Stimulated activated CD8-positive, alpha-beta memory T cell treated with anti-CD3 and anti-CD28 coated beads, Interleukin-7, amount 100 ng/mL, for 24 hours (primary cell): ENCODE results near the gene ZBTB7A.

ENCODE experiments used
- DNase-seq: peaks from one replicate; pipeline ENCODE4 v3.0.0-alpha.2; 2020; ENCODE audit warnings: low read depth

ZBTB7A gene

DNA sequence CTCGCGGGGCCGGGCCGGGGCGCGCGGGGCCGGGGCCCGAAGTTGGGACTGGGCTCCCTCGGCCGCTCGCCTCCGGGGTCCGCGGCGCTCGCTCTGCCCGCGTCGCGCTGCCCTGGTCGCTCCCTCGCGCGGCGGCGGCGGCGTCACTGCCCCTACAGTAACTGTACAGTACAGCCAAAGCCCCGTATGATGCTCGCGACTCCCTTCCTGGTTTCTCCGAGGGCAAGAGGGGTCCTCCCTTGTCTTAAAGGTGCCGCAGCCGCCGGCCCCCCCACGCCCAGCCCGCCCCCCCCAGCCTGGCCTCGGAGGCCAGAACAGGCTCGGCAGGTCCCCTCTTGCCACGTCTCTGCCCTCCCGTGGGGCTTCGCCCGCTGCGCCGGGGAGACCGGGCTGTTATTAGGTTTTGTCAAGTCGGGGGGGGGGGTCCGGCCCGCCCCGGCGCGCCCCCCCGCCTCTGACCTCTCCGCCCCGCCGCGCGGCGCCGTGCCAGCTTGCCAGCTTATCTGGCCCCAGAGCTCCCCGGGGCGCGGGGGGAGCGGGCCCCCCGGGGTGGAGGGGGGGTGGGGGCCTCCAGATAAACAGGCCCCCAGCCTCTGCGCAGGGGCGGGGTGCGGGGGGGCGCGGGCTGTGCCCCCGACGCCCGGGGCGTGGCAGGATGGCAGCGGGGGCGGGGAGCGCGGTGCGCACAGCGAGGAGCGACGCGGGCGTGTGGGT, at the start of gene ZBTB7A:
Gene ZBTB7A (minus strand): TSS at position 218 of the 714 bp plus-strand sequence. CDS start 11,667 bp downstream, outside the sequence.
- no peak for DNase-seq

- DNase-seq: no peak
Observed at GRCh38 chr19:4115818-4116385, 49.2 kb upstream of the ZBTB7A start.

DNA sequence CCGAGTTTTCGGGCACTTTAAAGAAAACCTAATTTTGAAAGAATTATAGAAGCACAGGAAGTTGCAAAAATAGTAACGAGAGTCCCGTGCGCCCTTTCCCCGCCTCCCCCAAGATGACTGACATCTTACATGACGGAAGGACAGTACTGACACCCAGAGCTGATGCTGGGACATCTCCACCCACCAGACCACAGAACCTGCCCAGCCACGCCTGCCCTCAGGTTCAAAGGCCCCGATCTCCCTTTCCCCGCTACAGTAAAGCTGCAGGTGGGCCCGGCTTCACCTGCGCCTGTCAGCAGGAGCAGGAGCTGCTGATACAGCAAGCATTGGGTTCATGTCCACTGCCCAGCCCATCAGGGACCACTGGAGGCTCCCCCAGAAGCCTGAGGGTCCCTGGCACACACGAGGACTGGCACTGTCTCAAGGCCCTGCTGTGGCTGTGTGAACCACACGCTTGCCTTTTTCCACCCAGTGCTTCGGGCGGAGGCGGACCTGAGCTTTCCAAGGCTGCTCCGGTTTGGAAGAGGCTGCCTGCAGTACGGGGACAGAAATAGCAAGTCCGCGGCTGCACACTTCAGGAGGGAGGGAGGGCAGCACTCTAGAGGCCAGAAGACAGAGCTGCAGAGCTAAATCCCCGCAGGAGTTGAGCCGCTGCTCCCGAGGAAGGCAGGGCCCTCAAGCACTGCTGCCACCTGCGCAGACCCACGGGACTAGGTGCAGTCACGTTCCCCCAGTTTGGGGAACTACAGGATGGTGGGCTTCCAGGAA, 48.5 kb upstream of the ZBTB7A start:
- no peak for DNase-seq

- no peak for DNase-seq
Observed at GRCh38 chr19:4114181-4114580, 47.5 kb upstream of the ZBTB7A start.

DNA sequence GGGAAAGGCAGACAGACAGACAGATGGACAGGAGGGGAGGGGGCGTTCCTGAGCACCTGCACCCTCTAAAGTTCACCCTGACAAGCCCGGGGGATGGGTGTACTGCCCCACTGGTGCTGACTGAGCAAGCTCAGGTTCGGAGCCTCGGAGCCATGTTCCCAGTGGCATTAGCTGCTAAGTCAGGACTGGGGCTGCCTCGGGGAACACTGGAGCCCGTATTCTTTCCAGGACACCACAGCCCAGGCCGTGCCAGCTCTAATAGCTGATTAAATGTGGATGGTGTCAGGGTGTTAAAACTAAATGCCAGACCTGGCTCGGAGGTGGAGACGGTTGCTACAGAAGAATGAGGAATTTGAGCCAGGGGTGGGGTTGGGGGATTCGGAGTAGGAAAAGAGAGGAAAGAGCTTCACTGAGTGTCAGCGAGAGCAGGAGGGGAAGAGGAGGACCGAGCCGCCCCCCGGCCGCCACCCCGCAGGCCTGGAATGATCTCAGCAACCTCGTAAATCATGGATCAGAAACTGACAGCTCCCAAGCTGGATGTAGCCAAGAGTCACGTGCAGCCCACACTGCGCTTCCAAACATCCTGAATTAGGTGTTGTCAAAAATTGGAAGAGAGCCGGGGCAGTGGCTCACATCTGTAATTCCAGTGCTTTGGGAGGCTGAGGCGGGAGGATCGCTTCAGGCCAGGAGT, 46.8 kb upstream of the ZBTB7A start:
- DNase-seq: no peak

DNA sequence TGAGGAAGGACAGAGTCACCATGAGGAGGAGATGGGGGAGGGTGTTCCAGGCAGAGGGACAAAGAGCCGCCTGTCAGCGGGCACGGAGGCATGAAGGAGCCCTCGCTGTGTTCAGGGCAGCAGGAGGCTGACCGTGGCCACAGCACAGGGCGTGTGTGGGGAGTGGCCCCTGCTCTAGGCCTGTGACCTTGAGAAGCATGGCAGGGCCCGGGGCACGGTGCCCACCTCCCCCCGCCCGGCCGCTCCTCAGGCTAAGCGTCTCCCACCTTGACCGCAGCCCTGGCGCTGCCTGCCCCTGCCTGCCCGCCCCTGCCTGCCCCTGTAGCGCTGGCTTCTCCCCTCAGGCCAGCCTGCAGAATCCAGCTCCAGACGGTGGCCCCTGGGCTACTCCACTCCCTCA, 45.7 kb upstream of the ZBTB7A start:
- no peak for DNase-seq

GRCh38 chr19:4109626-4109945, 42.9 kb upstream of the ZBTB7A start:
- DNase-seq: no peak

DNA sequence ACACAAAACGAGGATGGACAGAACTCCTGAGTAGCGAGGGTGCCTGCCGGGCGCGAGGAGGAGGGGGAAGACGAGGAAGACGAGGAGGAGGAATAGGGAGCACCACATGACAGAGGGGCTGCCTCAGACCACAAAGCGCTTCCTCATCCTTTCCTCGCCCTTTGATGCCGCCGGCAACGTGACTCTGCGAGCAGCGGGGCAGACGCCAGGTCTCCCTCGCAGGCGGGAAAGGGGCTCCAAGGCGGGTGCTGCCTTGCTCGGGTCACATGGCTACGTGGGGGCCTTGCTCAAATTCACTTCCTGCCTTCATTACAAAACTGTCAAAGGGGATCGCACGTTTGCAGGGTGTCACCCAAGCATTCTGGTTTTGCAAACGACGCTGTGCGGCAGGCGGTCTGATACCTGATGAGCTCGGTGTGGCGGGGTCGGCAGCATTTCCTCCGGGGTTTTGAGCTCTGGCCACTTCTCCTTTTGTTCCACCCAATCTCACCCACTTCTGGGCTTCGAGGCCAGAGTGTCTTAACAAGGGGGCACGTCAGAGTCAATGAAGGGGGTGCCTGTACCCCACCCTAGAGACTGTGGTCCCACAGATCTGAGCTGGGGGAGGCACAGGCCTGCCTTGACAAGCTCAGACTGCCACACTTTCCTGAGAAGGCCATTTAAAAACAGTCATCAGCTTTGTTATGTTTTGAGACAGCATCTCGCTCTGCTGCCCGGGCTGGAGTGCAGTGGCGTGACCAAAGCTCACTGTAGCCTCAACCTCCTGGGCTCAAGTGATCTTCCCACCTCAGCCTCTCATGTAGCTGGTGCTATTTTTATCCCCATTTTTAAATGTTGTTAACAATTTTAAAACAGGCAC, 42.3 kb upstream of the ZBTB7A start:
- DNase-seq: no peak

- no peak for DNase-seq
Observed at GRCh38 chr19:4103080-4103433, 36.4 kb upstream of the ZBTB7A start.

DNA sequence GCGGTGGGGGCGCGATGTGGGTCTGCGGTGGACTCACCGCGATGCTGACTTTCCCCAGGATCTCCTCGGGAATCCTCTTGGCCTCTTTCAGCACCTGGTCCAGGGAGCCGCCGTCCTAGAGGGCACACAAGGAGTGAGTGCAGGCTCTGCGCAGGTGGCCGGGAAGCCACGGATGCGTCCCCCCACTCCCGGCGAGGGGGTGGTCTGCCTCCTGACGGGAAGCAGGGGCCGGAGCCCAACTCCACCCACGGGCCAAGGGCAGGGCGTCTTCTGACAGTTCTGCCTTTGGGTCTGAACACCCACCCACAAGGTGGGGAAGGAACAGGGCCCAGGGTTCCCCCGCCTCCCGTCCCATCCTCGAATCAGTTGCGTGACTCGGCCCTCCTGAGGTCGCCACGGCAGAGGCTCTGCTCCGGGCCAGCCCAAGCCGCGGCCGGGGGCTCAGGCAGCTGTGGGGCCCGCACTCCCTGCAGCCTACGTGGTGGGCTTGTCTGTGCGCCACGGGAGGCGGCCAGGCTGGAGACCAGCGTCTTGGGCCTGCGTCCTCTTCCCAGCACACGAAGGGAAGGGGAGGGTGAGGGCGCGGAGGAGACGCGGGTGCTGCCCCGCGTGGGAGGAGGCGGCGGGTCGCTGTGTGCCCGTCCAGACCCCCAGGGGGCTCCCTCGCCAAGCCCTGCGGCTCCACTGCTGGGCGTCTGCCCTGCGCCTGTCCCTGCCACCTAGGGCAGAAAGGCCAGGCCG, 35.8 kb upstream of the ZBTB7A start:
- DNase-seq: no peak

GRCh38 chr19:4101496-4101770, 34.7 kb upstream of the ZBTB7A start:
- DNase-seq: no peak

DNA sequence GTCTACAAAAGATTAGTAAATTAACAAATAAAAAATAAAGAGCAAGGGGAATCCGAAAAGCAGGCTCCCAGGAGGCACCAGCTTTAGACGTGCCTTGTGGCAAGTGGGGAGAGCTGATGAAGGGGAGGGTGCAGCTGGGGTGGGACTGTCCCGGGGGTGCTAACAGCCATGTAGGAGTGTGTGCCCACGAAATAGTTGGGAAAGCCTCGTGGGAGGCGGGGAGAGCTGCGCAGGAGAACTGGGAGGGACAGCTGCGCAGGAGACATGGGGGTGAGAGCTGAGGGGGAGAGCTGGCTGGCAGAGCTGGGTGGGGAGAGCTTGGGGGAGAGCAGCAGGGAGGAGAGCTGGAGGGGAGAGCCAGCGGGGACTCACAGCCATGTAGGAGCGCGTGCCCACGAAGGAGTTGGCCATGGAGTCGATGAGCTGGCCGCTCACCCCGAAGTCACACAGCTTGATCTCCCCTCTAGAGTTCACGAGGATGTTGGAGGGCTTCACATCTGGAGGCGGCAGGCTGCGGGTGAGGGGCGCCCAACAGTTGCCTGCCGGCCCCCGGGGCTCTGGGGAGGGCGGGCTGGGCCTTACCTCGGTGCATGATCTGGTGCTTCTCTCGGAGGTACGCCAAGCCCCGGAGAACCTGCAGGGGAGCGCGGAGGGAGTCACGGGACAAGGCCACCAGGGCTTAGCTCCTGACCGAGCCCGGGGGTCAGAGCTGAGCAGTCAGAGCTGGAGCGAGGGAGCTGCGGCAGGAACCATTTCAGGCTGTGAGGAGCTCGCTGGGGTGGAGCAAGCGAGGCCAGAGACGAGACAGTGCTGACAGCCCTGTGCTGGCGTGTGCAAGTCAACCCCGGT, 34.2 kb upstream of the ZBTB7A start:
- DNase-seq: no peak

DNA sequence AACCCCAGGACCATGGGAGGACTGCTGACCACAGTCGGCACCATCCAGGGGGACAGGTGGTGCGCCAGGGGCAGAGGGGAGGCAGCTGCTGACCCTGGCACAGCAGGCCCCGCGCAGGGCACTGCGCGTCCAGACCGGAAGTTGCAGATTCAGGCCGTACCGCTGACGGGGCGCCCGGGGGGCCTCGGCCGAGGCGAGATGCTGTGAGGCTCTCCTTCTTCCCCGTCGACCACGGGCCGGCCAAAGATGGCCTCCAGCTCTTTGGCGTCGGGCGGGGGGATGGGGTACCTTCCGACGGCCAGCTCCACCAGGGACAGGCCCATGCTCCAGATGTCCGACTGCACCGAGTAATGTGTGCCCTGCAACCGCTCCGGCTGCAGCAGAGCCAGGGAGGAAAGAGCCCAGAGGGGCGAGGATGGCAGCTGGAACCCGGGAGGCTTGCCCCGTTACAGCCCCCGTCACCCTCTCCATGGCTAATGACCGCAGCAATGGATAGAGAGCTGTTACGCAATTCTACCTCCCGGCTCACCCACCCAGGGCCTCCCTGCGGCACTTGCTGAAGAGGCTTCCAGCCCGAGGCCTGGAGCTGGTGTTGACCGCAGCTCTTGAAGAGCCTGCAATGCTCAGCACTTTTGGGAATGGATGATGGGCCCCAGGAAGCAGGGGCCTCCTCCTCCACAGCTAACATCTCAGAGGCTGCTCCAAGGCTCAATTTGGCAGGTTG, 32.5 kb upstream of the ZBTB7A start:
- DNase-seq: no peak

DNA sequence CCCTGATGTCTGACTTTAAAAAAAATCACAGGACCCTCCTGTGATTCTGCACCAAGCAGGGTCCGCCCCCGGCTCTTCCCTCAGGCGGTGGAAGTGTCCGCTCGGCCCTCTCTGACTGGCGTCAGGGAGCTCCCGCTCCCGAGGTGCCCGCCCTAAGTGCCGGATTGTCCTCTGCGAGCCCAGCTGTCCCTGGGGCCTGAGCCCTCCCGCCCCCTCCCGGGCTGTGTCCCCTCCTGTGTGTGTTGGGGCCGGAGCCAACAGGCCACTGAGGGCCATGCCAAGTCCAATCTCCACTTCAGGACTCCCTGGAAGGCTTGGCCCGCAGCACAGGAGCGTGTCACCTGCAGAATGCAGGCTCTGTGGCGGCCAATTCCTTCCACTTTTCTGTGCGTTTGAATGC, 31.8 kb upstream of the ZBTB7A start:
- DNase-seq: no peak

DNA sequence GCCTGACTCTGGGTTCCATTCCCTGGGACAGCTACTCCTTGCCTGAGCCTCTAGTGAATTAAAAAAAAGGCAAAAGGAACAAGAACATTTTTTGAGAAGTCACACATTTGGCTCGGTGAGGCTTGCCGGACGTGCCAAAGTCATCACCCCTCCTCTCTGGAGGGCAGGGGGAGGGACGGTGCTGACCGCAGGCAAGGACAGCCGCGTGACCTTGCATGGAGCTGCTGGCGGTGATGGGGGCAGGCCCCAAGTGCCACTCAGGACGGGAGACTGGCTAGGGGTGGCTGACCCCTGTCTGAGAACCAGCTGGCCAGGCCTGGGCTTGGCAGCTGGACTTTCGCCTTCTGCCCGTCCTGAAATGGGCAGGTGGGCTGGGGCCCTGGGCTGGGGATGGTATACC, 30.8 kb upstream of the ZBTB7A start:
- DNase-seq: no peak

DNA sequence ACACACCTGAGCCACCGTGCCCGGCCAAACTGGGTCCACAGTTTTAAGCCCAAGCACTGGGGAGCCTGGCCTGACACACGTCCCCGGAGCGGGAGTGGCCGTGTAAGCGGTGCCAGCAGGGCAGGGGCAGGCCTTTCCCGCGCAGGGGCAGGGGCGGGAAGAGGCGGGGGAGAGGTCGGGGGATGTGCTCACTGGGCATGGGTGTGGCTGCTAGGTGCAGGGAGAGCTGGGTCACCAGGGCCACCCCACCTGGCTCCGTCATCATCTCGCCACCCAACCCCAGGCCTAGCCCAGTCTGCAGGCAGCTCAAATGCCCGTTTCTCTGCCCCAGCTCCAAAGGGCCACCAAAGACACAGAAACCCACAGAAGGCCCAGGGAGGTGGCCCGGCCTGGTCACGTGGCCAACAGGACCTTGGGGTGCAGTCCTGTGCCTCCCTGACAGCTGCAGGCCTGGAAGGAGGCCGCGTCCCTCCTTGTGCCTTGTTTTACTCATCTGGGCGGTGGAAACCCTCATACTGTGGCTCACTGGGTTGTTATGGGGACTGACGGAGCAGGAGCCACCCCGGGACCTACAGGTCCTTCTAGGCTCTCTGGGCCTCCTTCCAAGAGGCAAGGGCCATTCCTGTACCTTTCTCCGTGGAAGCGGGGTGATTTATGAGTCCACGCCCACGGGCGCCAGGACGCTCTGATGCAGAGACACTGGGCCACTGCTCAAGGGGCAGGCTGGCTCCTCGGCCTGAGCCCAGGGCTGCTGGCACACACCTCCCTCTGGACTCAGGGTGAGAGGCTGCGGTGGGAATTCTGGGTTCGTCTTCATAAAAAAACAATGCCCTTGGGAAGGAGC, 29.6 kb upstream of the ZBTB7A start:
- DNase-seq: no peak

DNA sequence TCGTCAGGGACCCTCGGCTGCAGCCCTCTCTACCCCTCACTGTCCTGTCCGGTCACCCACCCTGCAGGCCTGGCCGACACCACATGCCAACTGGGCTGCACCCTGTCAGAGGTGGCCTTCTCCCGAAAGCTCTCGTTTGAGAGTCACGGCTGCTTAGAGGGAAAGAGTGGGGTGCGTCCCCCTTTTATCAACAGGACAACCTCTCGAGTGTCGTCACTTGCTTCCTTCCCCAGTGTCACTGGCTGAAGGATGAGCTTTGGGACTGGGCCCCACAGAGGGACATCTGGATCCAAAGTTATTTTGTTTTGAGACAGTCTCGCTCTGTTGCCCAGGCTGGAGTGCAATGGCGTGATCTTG, 28.8 kb upstream of the ZBTB7A start:
- DNase-seq: no peak

DNA sequence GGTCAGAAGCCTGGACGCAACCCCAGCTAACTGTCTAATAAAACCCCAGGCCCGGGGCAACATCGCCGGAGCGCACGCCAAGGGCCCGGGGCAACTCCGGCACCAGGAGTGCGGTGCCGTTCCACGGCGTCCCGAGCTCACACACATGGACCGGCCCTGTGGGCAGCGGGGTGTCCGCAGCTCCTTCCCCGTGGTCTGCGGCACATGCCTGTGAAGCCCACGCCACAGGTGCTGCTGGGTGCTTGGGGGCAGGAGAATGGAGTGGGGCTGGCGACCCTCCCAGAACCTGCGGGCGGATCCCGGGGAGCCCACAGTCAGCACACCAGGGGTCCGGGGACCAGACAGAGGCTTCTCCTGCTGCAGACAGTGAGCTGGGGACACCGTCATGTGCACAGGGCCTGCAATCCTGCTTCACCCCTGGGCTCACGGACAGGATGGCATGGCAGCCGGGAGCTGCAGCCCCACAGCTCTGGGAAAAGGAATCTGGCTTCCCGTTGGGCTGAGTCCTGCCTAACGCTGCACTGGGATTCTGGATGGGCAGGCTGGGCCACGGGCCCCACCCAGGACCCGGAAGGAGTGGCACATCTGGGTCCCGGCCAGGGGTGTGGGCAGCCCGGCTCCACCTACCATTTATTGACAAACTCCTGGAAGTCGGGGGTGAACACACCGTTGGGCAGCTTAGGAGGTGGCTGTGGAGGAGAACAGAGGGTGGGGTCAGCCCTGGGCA, 28.2 kb upstream of the ZBTB7A start:
- no peak for DNase-seq
